GM12878 (cell line): ENCODE measurements around the gene NT5DC3.

Source experiments
- EZH2 ChIP-seq: IDR thresholded peaks from 2 replicates; pipeline ENCODE4 v1.6.1; 2012; ENCODE audit warnings: low read depth, mild to moderate bottlenecking, control low read depth, inconsistent platforms, low read length, borderline replicate concordance; ENCODE audit not compliant: control insufficient read depth
- MYC ChIP-seq: IDR thresholded peaks from 2 replicates; pipeline ENCODE4 v1.6.1; 2011; ENCODE audit warnings: mild to moderate bottlenecking, low read length, moderate library complexity, inconsistent platforms; ENCODE audit not compliant: insufficient read depth, insufficient replicate concordance, insufficient read length, severe bottlenecking
- PML ChIP-seq: IDR thresholded peaks from 2 replicates; pipeline ENCODE4 v1.6.1; 2012; ENCODE audit warnings: low read length, inconsistent platforms

- no peak for TF ChIP-seq EZH2
- TF ChIP-seq PML: no peak
- no peak for TF ChIP-seq MYC
Observed at GRCh38 chr12:103864710-103865109, 23.7 kb upstream of the NT5DC3 start.
